HFFc6 (cell line): ENCODE results near the gene AZIN2. TPM values are rescaled to one million over a fixed set of nuclear protein-coding genes. Genes with fewer than 3 reads are reported as not detected.
A peak's percentile ranks its signal among the peaks of the same experiment; 100 is the strongest.
"Not testable (repeated sequence)": the region's sequence is repeated elsewhere in the genome, so short reads cannot be mapped to it uniquely, and the experiment has no call there.

Experiments
- DNase-seq: peaks from one replicate; pipeline ENCODE4 v3.0.0-alpha.2; 2018
- H3K27ac Mint-ChIP-seq: 2 replicates; pipeline ENCODE4 v1.8.0; 2020; ENCODE audit warnings: mild to moderate bottlenecking, mixed read lengths
- H3K27me3 Mint-ChIP-seq: 2 replicates; pipeline ENCODE4 v1.8.0; 2021; ENCODE audit warnings: mild to moderate bottlenecking, moderate library complexity, mixed read lengths; ENCODE audit not compliant: insufficient read depth
- H3K36me3 Mint-ChIP-seq: 2 replicates; pipeline ENCODE4 v1.8.0; 2021; ENCODE audit warnings: low read depth, mixed read lengths
- H3K4me1 Mint-ChIP-seq: 2 replicates; pipeline ENCODE4 v1.8.0; 2020; ENCODE audit warnings: low read depth, mixed read lengths
- H3K4me3 Mint-ChIP-seq: 2 replicates; pipeline ENCODE4 v1.8.0; 2020; ENCODE audit warnings: mild to moderate bottlenecking, moderate library complexity, mixed read lengths
- H3K9me3 Mint-ChIP-seq: 2 replicates; pipeline ENCODE4 v1.8.0; 2020; ENCODE audit warnings: mild to moderate bottlenecking, mixed read lengths
- total RNA-seq, 6 experiments: library from RNA; stranded (reverse); fragmentation: NEBNext Ultra II Directional; extraction: Animal tissue kit (Norgen Biotek cat#: 25700); gene quantifications; 2 replicates in 1 of 6; 3 replicates in 5 of 6; pipeline ENCODE4 v1.2.3, GENCODE V29; 2021
- TF ChIP-seq, protein P1 (sequence below): fragments of 200-600 bp; sonication (generic); IDR thresholded peaks from 2 replicates; pipeline ENCODE4 v1.5.0; 2021; ENCODE audit warnings: antibody characterized with exemption, mild to moderate bottlenecking

Gene AZIN2
- total RNA-seq, 6 experiments from 2014 or later = 2.4 to 3.7 (median 3.1) TPM

DNA sequence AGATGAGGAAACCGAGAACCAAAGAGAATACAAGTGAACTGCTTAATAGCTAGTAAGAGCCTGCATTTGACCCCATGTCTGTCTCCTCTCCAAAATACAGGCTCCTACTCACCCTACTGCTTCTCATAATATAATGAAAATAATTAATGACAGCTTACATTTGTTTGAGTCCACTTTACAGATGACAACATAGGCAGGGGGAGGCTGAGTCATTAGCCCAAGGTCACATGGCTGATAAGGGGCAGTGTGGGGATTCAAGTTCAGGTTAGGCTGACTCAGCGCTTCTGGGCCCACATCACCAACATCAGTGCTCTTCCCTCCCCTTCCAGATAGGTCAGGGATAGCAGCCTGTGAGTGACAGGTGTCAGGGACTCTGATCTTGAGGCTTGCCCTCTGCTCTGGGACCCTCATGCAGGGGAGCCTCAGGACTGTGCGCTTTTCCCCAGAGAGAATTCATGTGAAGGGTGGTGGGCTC, 16.2 kb downstream of the AZIN2 start:
- TF ChIP-seq, protein P1, sequence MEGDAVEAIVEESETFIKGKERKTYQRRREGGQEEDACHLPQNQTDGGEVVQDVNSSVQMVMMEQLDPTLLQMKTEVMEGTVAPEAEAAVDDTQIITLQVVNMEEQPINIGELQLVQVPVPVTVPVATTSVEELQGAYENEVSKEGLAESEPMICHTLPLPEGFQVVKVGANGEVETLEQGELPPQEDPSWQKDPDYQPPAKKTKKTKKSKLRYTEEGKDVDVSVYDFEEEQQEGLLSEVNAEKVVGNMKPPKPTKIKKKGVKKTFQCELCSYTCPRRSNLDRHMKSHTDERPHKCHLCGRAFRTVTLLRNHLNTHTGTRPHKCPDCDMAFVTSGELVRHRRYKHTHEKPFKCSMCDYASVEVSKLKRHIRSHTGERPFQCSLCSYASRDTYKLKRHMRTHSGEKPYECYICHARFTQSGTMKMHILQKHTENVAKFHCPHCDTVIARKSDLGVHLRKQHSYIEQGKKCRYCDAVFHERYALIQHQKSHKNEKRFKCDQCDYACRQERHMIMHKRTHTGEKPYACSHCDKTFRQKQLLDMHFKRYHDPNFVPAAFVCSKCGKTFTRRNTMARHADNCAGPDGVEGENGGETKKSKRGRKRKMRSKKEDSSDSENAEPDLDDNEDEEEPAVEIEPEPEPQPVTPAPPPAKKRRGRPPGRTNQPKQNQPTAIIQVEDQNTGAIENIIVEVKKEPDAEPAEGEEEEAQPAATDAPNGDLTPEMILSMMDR = no peak
- H3K9me3 Mint-ChIP-seq = no peaks in the 10 kb centered on the region
- H3K4me3 Mint-ChIP-seq = no peak overlapping the region
- peaks cover 16% of the 10 kb centered on the region for H3K36me3 Mint-ChIP-seq
- peaks cover 79% of the 10 kb centered on the region for H3K4me1 Mint-ChIP-seq
- H3K27me3 Mint-ChIP-seq = no peaks in the 10 kb centered on the region
- DNase-seq = no peak
- peak overlapping the region; percentile 100 for H3K27ac Mint-ChIP-seq

DNA sequence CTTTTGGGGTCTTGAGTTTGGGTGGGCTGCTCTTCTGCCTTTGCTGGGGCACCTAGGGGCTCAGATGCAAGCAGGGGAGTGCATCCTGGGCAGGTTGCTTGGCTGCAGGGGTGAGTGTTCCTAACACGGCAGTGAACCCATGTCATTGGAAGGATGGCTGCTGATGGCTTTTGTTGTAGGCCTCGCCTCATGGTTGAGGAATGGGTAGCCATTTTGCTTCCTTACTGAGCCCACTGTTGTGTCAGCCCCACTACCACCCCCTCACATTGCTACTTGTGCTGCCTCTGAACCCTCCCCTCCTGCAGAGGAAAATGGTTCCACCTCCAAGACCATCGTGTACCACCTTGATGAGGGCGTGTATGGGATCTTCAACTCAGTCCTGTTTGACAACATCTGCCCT, 16.8 kb downstream of the AZIN2 start:
- TF ChIP-seq, protein P1 = no peak
- Mint-ChIP-seq H3K27me3 (no peaks in the 10 kb centered on the region), H3K36me3 (peaks cover 22% of the 10 kb centered on the region), H3K27ac (peak overlapping the region; percentile 100), H3K9me3 (no peaks in the 10 kb centered on the region), H3K4me1 (peaks cover 79% of the 10 kb centered on the region), H3K4me3 (no peak overlapping the region)
- DNase-seq = no peak

DNA sequence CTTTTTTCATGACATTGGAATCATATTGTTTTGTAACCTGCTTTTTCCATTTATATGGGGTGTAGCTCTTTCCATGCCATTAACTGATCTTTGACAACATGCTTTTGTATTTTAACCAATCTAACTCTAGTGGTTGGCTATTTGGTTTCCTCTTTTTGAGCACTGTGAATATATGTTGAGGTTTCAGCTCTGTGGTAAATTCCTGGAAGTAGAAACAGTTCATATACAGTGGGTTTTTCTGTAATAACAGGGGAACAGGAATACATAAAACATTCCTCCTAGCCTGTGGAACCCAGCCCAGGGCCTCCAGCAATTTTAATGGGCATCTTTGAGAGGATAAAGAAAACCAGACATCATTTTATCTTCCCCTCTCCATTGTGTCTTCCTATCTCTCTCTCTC, 17.4 kb downstream of the AZIN2 start:
- no peaks in the 10 kb centered on the region for H3K9me3 Mint-ChIP-seq
- peak overlapping the region; percentile 76 for H3K4me3 Mint-ChIP-seq
- peaks cover 79% of the 10 kb centered on the region for H3K4me1 Mint-ChIP-seq
- H3K36me3 Mint-ChIP-seq = peaks cover 28% of the 10 kb centered on the region
- H3K27me3 Mint-ChIP-seq = no peaks in the 10 kb centered on the region
- peak overlapping the region; percentile 100 for H3K27ac Mint-ChIP-seq
- TF ChIP-seq, protein P1 = no peak
- no peak for DNase-seq

DNA sequence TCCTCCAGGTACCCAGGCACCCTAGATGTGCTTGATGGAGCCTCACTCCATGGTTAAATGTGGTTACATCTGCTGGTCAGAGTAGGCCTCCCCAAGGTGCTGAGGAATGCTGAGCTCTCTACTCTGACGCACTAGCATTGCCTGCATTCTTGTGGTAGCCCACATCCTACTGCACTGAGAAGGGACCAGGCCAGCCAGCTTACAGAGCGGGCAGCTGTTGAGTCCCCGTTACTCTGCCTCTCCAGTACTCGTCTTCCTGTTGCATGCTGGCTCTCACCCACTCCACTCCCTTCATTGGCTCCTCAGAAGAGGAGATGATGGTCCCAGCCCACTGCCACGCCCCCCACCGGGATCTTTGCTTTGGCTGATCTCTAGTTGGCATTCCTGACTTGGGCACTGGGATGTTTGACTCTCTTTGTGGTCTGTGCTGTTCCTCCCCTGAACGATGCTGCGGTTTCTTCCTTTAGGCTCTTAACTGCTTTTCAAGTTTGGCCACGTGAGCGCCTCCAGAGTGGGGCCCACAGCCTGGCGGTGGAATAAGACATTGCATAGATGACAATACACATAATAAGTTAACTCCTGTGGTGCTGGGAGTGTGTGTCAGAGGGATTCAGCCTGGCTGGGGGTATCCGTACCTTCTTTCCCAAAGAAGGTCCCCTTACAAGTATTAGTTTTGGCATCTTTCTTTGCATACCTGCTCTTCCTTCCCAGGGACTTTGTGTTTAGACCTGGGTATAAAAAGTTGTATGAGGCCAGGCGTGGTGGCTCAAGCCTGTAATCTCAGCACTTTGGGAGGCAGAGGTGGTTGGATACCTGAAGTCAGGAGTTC, 18.6 kb downstream of the AZIN2 start:
- Mint-ChIP-seq H3K4me1 (peaks cover 77% of the 10 kb centered on the region), H3K9me3 (no peaks in the 10 kb centered on the region), H3K4me3 (peak overlapping the region; percentile 76), H3K27me3 (no peaks in the 10 kb centered on the region), H3K36me3 (peaks cover 29% of the 10 kb centered on the region), H3K27ac (peak overlapping the region; percentile 100)
- DNase-seq = peak; percentile 100
- TF ChIP-seq, protein P1 = peak; percentile 83

DNA sequence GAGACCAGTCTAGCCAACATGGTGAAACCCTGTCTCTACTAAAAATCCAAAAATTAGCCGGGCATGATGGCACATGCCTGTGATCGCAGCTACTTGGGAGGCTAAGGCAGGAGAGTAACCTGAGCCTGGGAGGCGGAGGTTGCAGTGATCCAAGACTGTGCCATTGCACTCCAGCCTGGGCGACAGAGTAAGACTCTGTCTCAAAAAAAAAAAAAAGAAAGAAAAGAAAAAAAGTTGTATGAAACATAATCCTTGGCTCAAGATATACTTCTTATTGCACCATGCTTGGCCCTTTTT, 19.1 kb downstream of the AZIN2 start:
- H3K4me3 Mint-ChIP-seq = peak overlapping the region; percentile 54
- H3K36me3 Mint-ChIP-seq = peaks cover 29% of the 10 kb centered on the region
- H3K4me1 Mint-ChIP-seq = peaks cover 72% of the 10 kb centered on the region
- not testable (repeated sequence) for DNase-seq, H3K9me3 Mint-ChIP-seq, H3K27me3 Mint-ChIP-seq
- peak overlapping the region; percentile 100 for H3K27ac Mint-ChIP-seq

DNA sequence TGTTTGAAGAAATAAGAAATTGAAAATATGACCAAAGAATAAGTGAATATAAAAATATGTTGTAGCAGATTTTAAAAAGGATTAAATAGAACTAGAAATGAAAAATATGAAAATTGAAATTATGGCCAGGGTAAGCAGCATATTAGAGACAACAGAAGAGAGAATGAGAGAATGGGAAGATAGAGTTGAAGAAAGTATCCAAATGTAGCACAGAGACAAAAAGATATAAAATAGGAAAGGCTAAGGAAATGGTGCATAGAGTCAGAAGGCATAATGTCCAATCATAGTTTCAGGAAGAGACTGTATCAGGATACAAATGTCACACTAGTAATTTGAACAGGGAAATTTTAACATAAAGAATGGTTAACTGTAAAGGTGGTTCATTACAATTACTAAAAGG, 29.5 kb downstream of the AZIN2 start:
- H3K27ac Mint-ChIP-seq = no peak overlapping the region
- DNase-seq = no peak
- peaks cover 12% of the 10 kb centered on the region for H3K9me3 Mint-ChIP-seq
- H3K4me1 Mint-ChIP-seq = no peaks in the 10 kb centered on the region
- peaks cover 21% of the 10 kb centered on the region for H3K36me3 Mint-ChIP-seq
- TF ChIP-seq, protein P1 = no peak
- no peaks in the 10 kb centered on the region for H3K27me3 Mint-ChIP-seq
- H3K4me3 Mint-ChIP-seq = no peak overlapping the region
